ENCODE data around the gene DUSP22. TPM values are rescaled to one million over a fixed set of nuclear protein-coding genes. Genes with fewer than 3 reads are reported as not detected.

The DUSP22 gene
- total RNA-seq, 2 experiments from 2014 or later: 35.3 to 36.7 TPM

GRCh38 chr6:387293-387741 lies 95.0 kb downstream of the DUSP22 start:
- ChIA-PET CTCF (interaction anchor here (0.6 to 1.2 kb wide), 4 partner anchors 57 to 239 kb away, joined by 3 to 4 read pairs (median 3); no protein-coding TSS in a partner anchor), POLR2A (interaction anchor here (0.7 kb wide), 1 partner anchor 27 kb away, joined by 5 read pairs; no protein-coding TSS in a partner anchor)
- Mint-ChIP-seq H3K27ac (no peak overlapping the region), H3K4me1 (peaks cover 28% of the 10 kb centered on the region), H3K9me3 (no peaks in the 10 kb centered on the region), H3K4me3 (no peak overlapping the region), H3K36me3 (ENCODE audit: low read depth) (peaks cover 2% of the 10 kb centered on the region), H3K27me3 (no peaks in the 10 kb centered on the region)
- DNase-seq: no peak

GRCh38 chr6:388202-388903 lies 96.1 kb downstream of the DUSP22 start:
- POLR2A ChIA-PET: no interaction called here
- Mint-ChIP-seq H3K9me3 (no peaks in the 10 kb centered on the region), H3K27me3 (no peaks in the 10 kb centered on the region), H3K4me3 (no peak overlapping the region), H3K4me1 (peaks cover 28% of the 10 kb centered on the region), H3K36me3 (ENCODE audit: low read depth) (peaks cover 9% of the 10 kb centered on the region), H3K27ac (peak overlapping the region; percentile 57)
- DNase-seq: no peak
- CTCF ChIA-PET: interaction anchor here (0.6 to 1.2 kb wide), 4 partner anchors 71 to 240 kb away, joined by 3 to 4 read pairs (median 3); no protein-coding TSS in a partner anchor

GRCh38 chr6:389143-389542 lies 96.9 kb downstream of the DUSP22 start:
- POLR2A ChIA-PET: interaction anchor here (0.7 to 1.4 kb wide), 2 partner anchors 15 to 304 kb away, joined by 3 to 4 read pairs; partner anchors contain the start of gene EXOC2
- Mint-ChIP-seq H3K36me3 (ENCODE audit: low read depth) (peaks cover 15% of the 10 kb centered on the region), H3K9me3 (no peaks in the 10 kb centered on the region), H3K27me3 (no peaks in the 10 kb centered on the region), H3K4me3 (peak overlapping the region; percentile 79), H3K4me1 (peaks cover 32% of the 10 kb centered on the region), H3K27ac (peak overlapping the region; percentile 95)
- DNase-seq: no peak
- CTCF ChIA-PET: interaction anchor here (1.3 to 2.3 kb wide), 6 partner anchors 10 to 200 kb away, joined by 3 to 11 read pairs (median 4); no protein-coding TSS in a partner anchor

- H3K9me3 Mint-ChIP-seq: no peaks in the 10 kb centered on the region
- H3K36me3 Mint-ChIP-seq (ENCODE audit: low read depth): peaks cover 18% of the 10 kb centered on the region
- no peaks in the 10 kb centered on the region for H3K27me3 Mint-ChIP-seq
- H3K27ac Mint-ChIP-seq: peak overlapping the region; percentile 95
- ChIA-PET POLR2A (interaction anchor here (0.7 to 1.4 kb wide), 2 partner anchors 14 to 303 kb away, joined by 3 to 4 read pairs; partner anchors contain the start of gene EXOC2), CTCF (interaction anchor here (0.8 to 2.3 kb wide), 9 partner anchors 10 to 201 kb away, joined by 3 to 11 read pairs (median 3); no protein-coding TSS in a partner anchor)
- peaks cover 35% of the 10 kb centered on the region for H3K4me1 Mint-ChIP-seq
- H3K4me3 Mint-ChIP-seq: peak overlapping the region; percentile 79
- peak; percentile 71 for DNase-seq
Observed at GRCh38 chr6:389622-390021, 97.3 kb downstream of the DUSP22 start.

- peak; percentile 59 for DNase-seq
- Mint-ChIP-seq H3K36me3 (ENCODE audit: low read depth) (peaks cover 32% of the 10 kb centered on the region), H3K27me3 (no peaks in the 10 kb centered on the region), H3K4me1 (peaks cover 49% of the 10 kb centered on the region), H3K27ac (peak overlapping the region; percentile 95), H3K4me3 (peak overlapping the region; percentile 79), H3K9me3 (no peaks in the 10 kb centered on the region)
- ChIA-PET CTCF (interaction anchor here (0.6 to 5.5 kb wide), 13 partner anchors 8 to 237 kb away, joined by 3 to 35 read pairs (median 3); no protein-coding TSS in a partner anchor), POLR2A (interaction anchor here (0.6 to 1.9 kb wide), 9 partner anchors 13 to 302 kb away, joined by 3 to 11 read pairs (median 3); partner anchors contain the start of gene EXOC2)
Observed at GRCh38 chr6:390914-391558, 98.7 kb downstream of the DUSP22 start.

GRCh38 chr6:391559-392440 lies 99.5 kb downstream of the DUSP22 start, which contains the start of gene IRF4:
Gene IRF4, plus strand, starts transcription at chr6:391752. Its CDS starts 1,401 bp downstream, at chr6:393153.
- Mint-ChIP-seq H3K4me1 (peaks cover 53% of the 10 kb centered on the region), H3K27ac (peak within 1 kb of the TSS; percentile 95), H3K36me3 (ENCODE audit: low read depth) (peaks cover 35% of the 10 kb centered on the region), H3K27me3 (no peaks in the 10 kb centered on the region), H3K4me3 (peak within 1 kb of the TSS; percentile 91), H3K9me3 (no peaks in the 10 kb centered on the region)
- ChIA-PET CTCF (interaction anchor here (0.7 to 5.5 kb wide), 14 partner anchors 9 to 238 kb away, joined by 3 to 35 read pairs (median 4); no protein-coding TSS in a partner anchor), POLR2A (interaction anchor here (0.6 to 1.9 kb wide), 15 partner anchors 10 to 301 kb away, joined by 3 to 11 read pairs (median 3); partner anchors contain the start of gene EXOC2)
- peak; percentile 70 for DNase-seq

- Mint-ChIP-seq H3K27ac (peak overlapping the region; percentile 95), H3K4me1 (peaks cover 62% of the 10 kb centered on the region), H3K27me3 (no peaks in the 10 kb centered on the region), H3K4me3 (peak overlapping the region; percentile 91), H3K36me3 (ENCODE audit: low read depth) (peaks cover 43% of the 10 kb centered on the region), H3K9me3 (no peaks in the 10 kb centered on the region)
- ChIA-PET POLR2A (interaction anchor here (0.6 to 1.9 kb wide), 12 partner anchors 10 to 168 kb away, joined by 3 to 11 read pairs (median 3); no protein-coding TSS in a partner anchor), CTCF (interaction anchor here (0.8 to 5.5 kb wide), 10 partner anchors 10 to 239 kb away, joined by 3 to 35 read pairs (median 4); no protein-coding TSS in a partner anchor)
- peak; percentile 70 for DNase-seq
Observed at GRCh38 chr6:392441-393390, 100.4 kb downstream of the DUSP22 start.

- Mint-ChIP-seq H3K27me3 (no peaks in the 10 kb centered on the region), H3K4me1 (peaks cover 67% of the 10 kb centered on the region), H3K9me3 (no peaks in the 10 kb centered on the region), H3K4me3 (peak overlapping the region; percentile 91), H3K36me3 (ENCODE audit: low read depth) (peaks cover 52% of the 10 kb centered on the region), H3K27ac (peak overlapping the region; percentile 95)
- ChIA-PET POLR2A (interaction anchor here (0.6 to 1.8 kb wide), 3 partner anchors 10 to 210 kb away, joined by 3 to 10 read pairs (median 3); no protein-coding TSS in a partner anchor), CTCF (interaction anchor here (0.6 to 5.5 kb wide), 6 partner anchors 11 to 205 kb away, joined by 3 to 35 read pairs (median 4); no protein-coding TSS in a partner anchor)
- DNase-seq: peak; percentile 36
Observed at GRCh38 chr6:393391-394221, 101.3 kb downstream of the DUSP22 start.

- Mint-ChIP-seq H3K36me3 (ENCODE audit: low read depth) (peaks cover 62% of the 10 kb centered on the region), H3K27ac (no peak overlapping the region), H3K4me1 (peaks cover 67% of the 10 kb centered on the region), H3K27me3 (no peaks in the 10 kb centered on the region), H3K9me3 (no peaks in the 10 kb centered on the region), H3K4me3 (peak overlapping the region; percentile 91)
- ChIA-PET POLR2A (interaction anchor here (0.6 to 1.8 kb wide), 3 partner anchors 9 to 52 kb away, joined by 3 to 10 read pairs (median 6); no protein-coding TSS in a partner anchor), CTCF (interaction anchor here (0.8 to 5.5 kb wide), 6 partner anchors 10 to 206 kb away, joined by 3 to 35 read pairs (median 3); no protein-coding TSS in a partner anchor)
- DNase-seq: no peak
Observed at GRCh38 chr6:394641-395289, 102.5 kb downstream of the DUSP22 start.

All from activated CD4-positive, alpha-beta T cell treated with anti-CD3 and anti-CD28 coated beads, Interleukin-2, amount 10 ng/mL, durations not matched to agents 7 days and 5 days (primary cell).